GM19468 (cell line): ENCODE measurements around the gene TPGS2.

Source experiments
- ATAC-seq: cut with Tn5 transposase; IDR thresholded peaks from one replicate; pipeline ENCODE4 v1.9.1; 2021; ENCODE audit warnings: mild to moderate bottlenecking, moderate library complexity, moderate number of reproducible peaks; ENCODE audit not compliant: unreplicated experiment; ENCODE audit errors: extremely low read depth

The TPGS2 gene

DNA sequence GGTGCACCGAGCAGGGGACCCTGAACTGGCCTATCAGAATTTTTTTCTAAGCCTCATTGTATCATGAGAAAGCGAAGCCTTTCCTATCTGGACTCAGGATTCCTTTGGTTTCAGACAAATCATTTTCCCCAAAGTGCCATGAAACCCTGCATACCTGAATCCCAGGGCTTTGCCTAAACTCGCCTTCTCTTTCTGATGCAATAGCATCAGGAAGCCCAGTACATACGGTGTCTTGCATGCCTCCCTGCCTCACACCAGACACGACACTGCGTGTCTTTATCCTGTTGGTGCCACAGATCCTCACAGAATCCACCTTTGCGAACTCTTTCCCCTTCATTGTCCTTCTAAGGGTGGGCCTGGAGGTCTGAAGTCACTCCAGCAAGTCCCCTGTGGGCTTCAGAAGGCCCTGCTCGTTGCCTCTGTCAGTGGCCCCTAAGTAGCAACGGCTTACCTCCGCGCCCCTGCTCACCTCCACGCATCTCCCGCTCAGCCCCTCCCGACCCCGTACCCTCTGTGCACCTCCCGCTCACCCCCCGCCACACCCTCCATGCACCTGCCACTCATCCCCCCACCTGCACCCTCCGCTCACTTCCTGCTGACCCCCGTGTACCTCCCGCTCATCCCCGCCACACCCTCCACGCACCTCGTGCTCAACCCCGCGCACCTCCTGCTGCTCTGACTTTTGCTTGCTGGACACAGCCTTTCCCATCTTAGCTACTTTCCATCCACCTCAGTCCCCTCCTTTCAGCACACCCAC, 83.4 kb downstream of the TPGS2 start:
- no peak for ATAC-seq

DNA sequence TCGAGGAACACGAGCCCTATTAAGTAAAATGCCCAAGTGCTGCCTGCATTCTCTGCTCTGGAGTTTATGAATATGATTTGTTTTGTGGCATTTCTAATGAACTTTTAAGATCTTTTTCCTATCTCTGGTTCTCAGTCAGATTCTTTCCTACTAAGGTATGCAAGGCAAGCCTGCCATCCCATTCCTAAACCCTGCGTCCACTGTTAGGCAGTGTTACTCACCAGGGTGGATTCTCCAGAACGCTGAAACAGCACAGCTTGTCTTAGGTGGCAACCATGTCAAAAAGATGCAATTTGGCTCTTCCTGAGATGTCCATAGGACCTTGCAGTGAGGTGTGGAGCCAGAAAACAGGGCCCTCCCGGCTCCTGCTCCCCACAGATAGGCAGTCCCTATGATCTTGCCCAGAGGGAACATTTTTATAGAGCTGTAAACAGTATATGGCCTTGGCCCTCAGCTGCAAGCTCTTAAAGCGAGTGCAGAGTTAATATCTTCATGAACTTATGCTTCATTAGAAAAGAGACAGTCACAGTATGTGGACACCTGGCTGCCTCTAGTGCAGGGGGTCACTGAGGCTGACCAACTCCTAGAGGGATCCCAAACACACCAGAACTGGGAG, 84.4 kb downstream of the TPGS2 start:
- no peak for ATAC-seq
